ENCODE measurements around the gene WFDC6.

GRCh38 chr20:45575931-45576330 lies 36.6 kb upstream of the WFDC6 start:
- TF ChIP-seq CTCF (IDR thresholded peaks at IDR 0.05): no peak
- TF ChIP-seq POLR2A (IDR thresholded peaks at IDR 0.05): no peak
- no peak for TF ChIP-seq EP300 (IDR thresholded peaks at IDR 0.05)
- no peak for TF ChIP-seq POLR2AphosphoS5 (IDR thresholded peaks at IDR 0.05)
